Panc1 (cell line): ENCODE data around the gene TAB3. TPM values are rescaled to one million over a fixed set of nuclear protein-coding genes. Genes with fewer than 3 reads are reported as not detected.

ENCODE experiments used
- ATAC-seq: fragments of 200-7000 bp; cut with Tn5 transposase; 2 replicates; pipeline ENCODE4 v1.9.1; 2020; ENCODE audit warnings: mild to moderate bottlenecking, moderate library complexity
- BruUV-seq: library from RNA; stranded (reverse); fragments of 400-500 nt; replicated peaks from 2 replicates; lab custom pipeline; 2021; lab: Mats Ljungman, UMichigan
- CTCF ChIA-PET: fragments of 300-600 bp; sonication (Branson Sonifier 250); formaldehyde crosslinking; loops from one replicate; lab custom pipeline; 2022; ENCODE audit warnings: antibody characterized with exemption; lab: Charles Lee
- POLR2A ChIA-PET: fragments of 300-600 bp; sonication (Branson Sonifier 250); formaldehyde crosslinking; loops from one replicate; lab custom pipeline; 2022; ENCODE audit warnings: antibody characterized with exemption; lab: Charles Lee
- DNase-seq: peaks from one replicate; pipeline ENCODE4 v3.0.0-alpha.2; 2010; ENCODE audit warnings: low read depth, low spot score
- H3K27ac ChIP-seq: 2 replicates; pipeline ENCODE4 v1.5.1; 2011; ENCODE audit warnings: mild to moderate bottlenecking, low read length, inconsistent platforms
- H3K27me3 ChIP-seq: fragments of 200-500 bp; sonication (Bioruptor generic); 2 replicates; pipeline ENCODE4 v1.6.0; 2014; ENCODE audit warnings: low read length, inconsistent platforms; ENCODE audit not compliant: control insufficient read depth, insufficient read depth
- H3K36me3 ChIP-seq: fragments of 200-500 bp; sonication (Bioruptor generic); 2 replicates; pipeline ENCODE4 v1.5.1; 2014; ENCODE audit warnings: inconsistent platforms, mild to moderate bottlenecking, low read length, moderate library complexity; ENCODE audit not compliant: control insufficient read depth, insufficient read depth
- H3K4me1 ChIP-seq: 2 replicates; pipeline ENCODE4 v1.5.1; 2011; ENCODE audit warnings: inconsistent platforms, mild to moderate bottlenecking, low read length, moderate library complexity; ENCODE audit not compliant: control insufficient read depth, insufficient read depth
- H3K4me3 ChIP-seq, 2 experiments: 2 replicates each; pipeline ENCODE4 v1.5.1; 2011 to 2012; ENCODE audit warnings: low read depth in 2 of 2, low read length in 2 of 2, mild to moderate bottlenecking in 2 of 2, inconsistent platforms in 1 of 2, moderate library complexity in 1 of 2
- H3K9me3 ChIP-seq: fragments of 200-500 bp; sonication (Bioruptor generic); 2 replicates; pipeline ENCODE4 v1.5.1; 2014; ENCODE audit warnings: low read depth, mild to moderate bottlenecking, inconsistent platforms, low read length, moderate library complexity; ENCODE audit not compliant: control insufficient read depth, insufficient read depth
- CTCF ChIP-seq: fragments of 450-650 bp; IDR thresholded peaks from 2 replicates; pipeline ENCODE4 v1.5.1; 2017; ENCODE audit warnings: mild to moderate bottlenecking
- POLR2AphosphoS5 ChIP-seq: IDR thresholded peaks from 2 replicates; pipeline ENCODE4 v1.6.1; 2012; ENCODE audit warnings: mild to moderate bottlenecking, low read depth, low read length, moderate library complexity
- SIN3A ChIP-seq: IDR thresholded peaks from 2 replicates; pipeline ENCODE4 v1.6.1; 2012; ENCODE audit warnings: low read depth, mild to moderate bottlenecking, low read length, moderate library complexity, borderline replicate concordance; ENCODE audit not compliant: insufficient read depth
- TCF7L2 ChIP-seq: IDR thresholded peaks from 2 replicates; pipeline ENCODE4 v1.6.1; 2011; ENCODE audit warnings: mild to moderate bottlenecking, low read depth, low read length, inconsistent platforms
- in situ Hi-C: cut with HindIII; loops from 2 replicates; pipeline ENCODE4 v1.10.0; 2016; ENCODE audit warnings: low sequenced_read_pairs, low pct_unique_long_range_greater_than_20kb
- intact Hi-C: fragments of 100-400 bp; cut with micrococcal nuclease; formaldehyde crosslinking; loops from one replicate; pipeline ENCODE4 v1.10.0; 2022; ENCODE audit not compliant: unreplicated experiment
- total RNA-seq: library from RNA; stranded (reverse); gene quantifications from one replicate; pipeline ENCODE4 v1.2.1, GENCODE V29; 2021; ENCODE audit not compliant: unreplicated experiment
- TF ChIP-seq, protein P1 (sequence below), 2 experiments: IDR thresholded peaks; 2 replicates each; pipeline ENCODE4 v1.6.1; 2011 to 2012; ENCODE audit warnings: low read depth in 2 of 2, control low read depth in 1 of 2, low read length in 1 of 2, mild to moderate bottlenecking in 1 of 2, moderate library complexity in 1 of 2; ENCODE audit not compliant: insufficient read depth in 1 of 2

The TAB3 gene
- total RNA-seq, 1 experiment from 2014 or later, result 7.7 TPM

DNA sequence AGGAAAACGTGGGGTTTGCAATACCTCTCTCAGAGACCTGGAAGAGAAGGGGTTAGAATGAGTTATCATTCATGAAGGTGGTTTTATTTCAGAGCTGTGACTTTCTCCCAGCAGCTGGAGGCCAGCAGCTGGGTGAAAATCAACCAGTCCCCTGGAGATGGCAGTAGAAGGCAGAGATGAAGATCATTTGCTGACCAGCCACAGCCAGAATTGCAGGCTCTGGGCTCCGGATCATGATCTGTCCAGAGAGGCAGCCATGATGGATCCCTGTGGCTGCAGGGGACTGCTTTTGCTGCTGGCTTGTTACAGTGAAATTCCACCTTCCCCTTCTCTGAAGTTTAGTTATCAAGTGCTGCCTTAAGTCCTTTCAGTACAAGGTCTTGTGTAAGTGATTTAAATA, 46.9 kb upstream of the TAB3 start:
- ChIA-PET POLR2A (no interaction called here), CTCF (no interaction called here)
- no peaks in the 10 kb centered on the region for H3K36me3 ChIP-seq
- in situ Hi-C loops (no loop called here), intact Hi-C loops (no loop called here)
- ATAC-seq (no peak), DNase-seq (no peak)
- H3K4me1 ChIP-seq, result no peaks in the 10 kb centered on the region
- H3K9me3 ChIP-seq, result no peaks in the 10 kb centered on the region
- H3K4me3 ChIP-seq, result no peak overlapping the region
- no peak overlapping the region for H3K27ac ChIP-seq
- no TSS peak for BruUV-seq
- TF ChIP-seq POLR2AphosphoS5 (no peak), CTCF (no peak), SIN3A (no peak), TCF7L2 (no peak)
- TF ChIP-seq, protein P1, sequence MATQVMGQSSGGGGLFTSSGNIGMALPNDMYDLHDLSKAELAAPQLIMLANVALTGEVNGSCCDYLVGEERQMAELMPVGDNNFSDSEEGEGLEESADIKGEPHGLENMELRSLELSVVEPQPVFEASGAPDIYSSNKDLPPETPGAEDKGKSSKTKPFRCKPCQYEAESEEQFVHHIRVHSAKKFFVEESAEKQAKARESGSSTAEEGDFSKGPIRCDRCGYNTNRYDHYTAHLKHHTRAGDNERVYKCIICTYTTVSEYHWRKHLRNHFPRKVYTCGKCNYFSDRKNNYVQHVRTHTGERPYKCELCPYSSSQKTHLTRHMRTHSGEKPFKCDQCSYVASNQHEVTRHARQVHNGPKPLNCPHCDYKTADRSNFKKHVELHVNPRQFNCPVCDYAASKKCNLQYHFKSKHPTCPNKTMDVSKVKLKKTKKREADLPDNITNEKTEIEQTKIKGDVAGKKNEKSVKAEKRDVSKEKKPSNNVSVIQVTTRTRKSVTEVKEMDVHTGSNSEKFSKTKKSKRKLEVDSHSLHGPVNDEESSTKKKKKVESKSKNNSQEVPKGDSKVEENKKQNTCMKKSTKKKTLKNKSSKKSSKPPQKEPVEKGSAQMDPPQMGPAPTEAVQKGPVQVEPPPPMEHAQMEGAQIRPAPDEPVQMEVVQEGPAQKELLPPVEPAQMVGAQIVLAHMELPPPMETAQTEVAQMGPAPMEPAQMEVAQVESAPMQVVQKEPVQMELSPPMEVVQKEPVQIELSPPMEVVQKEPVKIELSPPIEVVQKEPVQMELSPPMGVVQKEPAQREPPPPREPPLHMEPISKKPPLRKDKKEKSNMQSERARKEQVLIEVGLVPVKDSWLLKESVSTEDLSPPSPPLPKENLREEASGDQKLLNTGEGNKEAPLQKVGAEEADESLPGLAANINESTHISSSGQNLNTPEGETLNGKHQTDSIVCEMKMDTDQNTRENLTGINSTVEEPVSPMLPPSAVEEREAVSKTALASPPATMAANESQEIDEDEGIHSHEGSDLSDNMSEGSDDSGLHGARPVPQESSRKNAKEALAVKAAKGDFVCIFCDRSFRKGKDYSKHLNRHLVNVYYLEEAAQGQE (IDR thresholded peaks at IDR 0.05; ENCODE audit: insufficient read depth in 1 of 2, low read depth in 2 of 2, low read length in 1 of 2), result no peak
- no peaks in the 10 kb centered on the region for H3K27me3 ChIP-seq

GRCh38 chrX:30931920-30932319, 42.9 kb upstream of the TAB3 start:
- Histone ChIP-seq H3K27me3 (no peaks in the 10 kb centered on the region), H3K36me3 (no peaks in the 10 kb centered on the region), H3K4me3 (no peak overlapping the region), H3K27ac (no peak overlapping the region), H3K4me1 (no peaks in the 10 kb centered on the region), H3K9me3 (no peaks in the 10 kb centered on the region)
- TF ChIP-seq POLR2AphosphoS5 (no peak), TCF7L2 (no peak)
- CTCF ChIA-PET, result no interaction called here
- POLR2A ChIA-PET, result no interaction called here
- no peak for ATAC-seq
- intact Hi-C loops, result no loop called here
- in situ Hi-C loops, result no loop called here
- DNase-seq, result no peak
- BruUV-seq, result no TSS peak

DNA sequence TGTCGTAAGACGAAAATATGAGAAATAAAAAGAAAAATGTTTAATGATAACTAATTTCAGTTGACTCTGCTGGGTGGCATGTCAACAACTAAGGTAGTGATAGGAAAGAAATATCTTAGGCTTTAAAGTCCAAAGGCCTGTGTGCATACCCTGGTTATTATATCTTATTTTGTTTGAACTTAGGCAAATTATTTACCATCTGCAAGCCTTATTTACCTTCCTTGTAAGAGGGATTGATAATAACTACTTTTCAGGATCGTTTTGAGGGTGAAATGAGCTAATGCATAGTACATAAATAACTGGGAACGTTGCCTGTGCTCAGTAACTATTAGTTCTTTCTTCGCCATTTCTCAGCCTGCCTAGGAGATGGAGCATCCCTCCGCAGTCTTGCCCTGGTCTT, 41.6 kb upstream of the TAB3 start:
- intact Hi-C loops (no loop called here), in situ Hi-C loops (no loop called here)
- Histone ChIP-seq H3K9me3 (no peaks in the 10 kb centered on the region), H3K4me3 (no peak overlapping the region), H3K27ac (no peak overlapping the region), H3K27me3 (no peaks in the 10 kb centered on the region), H3K4me1 (no peaks in the 10 kb centered on the region), H3K36me3 (no peaks in the 10 kb centered on the region)
- no peak for ATAC-seq
- BruUV-seq, result no TSS peak
- TF ChIP-seq TCF7L2 (no peak), SIN3A (no peak), POLR2AphosphoS5 (no peak), CTCF (no peak)
- TF ChIP-seq, protein P1 (IDR thresholded peaks at IDR 0.05; ENCODE audit: insufficient read depth in 1 of 2, low read depth in 2 of 2, low read length in 1 of 2), result no peak
- ChIA-PET CTCF (no interaction called here), POLR2A (no interaction called here)
- no peak for DNase-seq
